CD14-positive monocyte (primary cell): Measurements from ENCODE around the gene G6PC1. TPM values are rescaled to one million over a fixed set of nuclear protein-coding genes. Genes with fewer than 3 reads are reported as not detected.
"Not testable (repeated sequence)": the region's sequence is repeated elsewhere in the genome, so short reads cannot be mapped to it uniquely, and the experiment has no call there.

Experiments
- DNase-seq, 3 donors: peaks; one replicate each; pipeline ENCODE4 v3.0.0-alpha.2; 2011 to 2022
- H2AFZ ChIP-seq: 2 replicates; pipeline ENCODE4 v1.6.0; 2012; ENCODE audit warnings: mild to moderate bottlenecking, low read depth, low read length, inconsistent platforms; ENCODE audit not compliant: insufficient read depth, poor library complexity, severe bottlenecking
- H3K27ac ChIP-seq, 2 donors: 1 replicate in 1 of 2; 2 replicates in 1 of 2; pipeline ENCODE4 v1.5.1; 2012 to 2013; ENCODE audit warnings: low read length in 2 of 2, control low read depth in 1 of 2, inconsistent platforms in 1 of 2, low read depth in 1 of 2, mild to moderate bottlenecking in 1 of 2
- H3K27me3 ChIP-seq, 2 donors: one replicate each; pipeline versions ENCODE4 v1.6.0 to v1.6.1; 2011 to 2013; ENCODE audit warnings: low read length in 2 of 2; ENCODE audit not compliant: control insufficient read depth in 2 of 2, insufficient read depth in 2 of 2
- H3K36me3 ChIP-seq, 2 donors: replicated peaks in 1 of 2; 1 replicate in 1 of 2; 2 replicates in 1 of 2; pipeline versions ENCODE4 v1.5.1 to v1.6.1; 2012 to 2013; ENCODE audit warnings: low read length in 2 of 2, control low read depth in 1 of 2, inconsistent platforms in 1 of 2, mild to moderate bottlenecking in 1 of 2; ENCODE audit not compliant: insufficient read depth in 2 of 2, control insufficient read depth in 1 of 2
- H3K4me1 ChIP-seq, 2 donors: 1 replicate in 1 of 2; 2 replicates in 1 of 2; pipeline versions ENCODE4 v1.5.1 to v1.6.1; 2012 to 2013; ENCODE audit warnings: low read length in 2 of 2, control low read depth in 1 of 2, inconsistent platforms in 1 of 2, mild to moderate bottlenecking in 1 of 2, moderate library complexity in 1 of 2; ENCODE audit not compliant: insufficient read depth in 2 of 2, control insufficient read depth in 1 of 2
- H3K4me2 ChIP-seq: replicated peaks from 2 replicates; pipeline ENCODE3; 2012; ENCODE audit warnings: low read length, moderate library complexity, mild to moderate bottlenecking; ENCODE audit not compliant: poor library complexity, severe bottlenecking; ENCODE audit errors: extremely low read depth
- H3K4me3 ChIP-seq, 3 experiments: fragments of 200-600 bp in 1 of 3; sonication (generic) in 1 of 3; replicated peaks in 1 of 3; 1 replicate in 2 of 3; 2 replicates in 1 of 3; pipeline ENCODE4 v1.5.1; 2011 to 2013; ENCODE audit warnings: low read length in 3 of 3, mild to moderate bottlenecking in 3 of 3, control low read depth in 2 of 3, low read depth in 2 of 3, inconsistent platforms in 1 of 3, moderate library complexity in 1 of 3
- H3K79me2 ChIP-seq: 2 replicates; pipeline ENCODE4 v1.6.0; 2012; ENCODE audit warnings: mild to moderate bottlenecking, control low read depth, inconsistent platforms, low read length, moderate library complexity; ENCODE audit not compliant: insufficient read depth
- H3K9ac ChIP-seq: 2 replicates; pipeline ENCODE4 v1.6.0; 2017; ENCODE audit warnings: low read length, mild to moderate bottlenecking; ENCODE audit not compliant: insufficient read depth, poor library complexity, severe bottlenecking
- H3K9me3 ChIP-seq, 2 donors: replicated peaks in 1 of 2; 1 replicate in 1 of 2; 2 replicates in 1 of 2; pipeline versions ENCODE4 v1.5.1 to v1.6.1; 2012 to 2013; ENCODE audit warnings: low read length in 2 of 2, control low read depth in 1 of 2; ENCODE audit not compliant: control insufficient read depth in 1 of 2, insufficient read depth in 1 of 2
- H4K20me1 ChIP-seq: 2 replicates; pipeline ENCODE4 v1.6.0; 2012; ENCODE audit warnings: mild to moderate bottlenecking, low read length, control low read depth, moderate library complexity; ENCODE audit not compliant: insufficient read depth
- H3K27ac Mint-ChIP-seq, 7 donors: one replicate each; pipeline ENCODE4 v1.8.0; 2020; ENCODE audit warnings: mild to moderate bottlenecking in 7 of 7, mixed read lengths in 7 of 7, moderate library complexity in 6 of 7, inconsistent platforms in 2 of 7
- H3K27me3 Mint-ChIP-seq, 3 donors: one replicate each; pipeline ENCODE4 v1.8.0; 2021 to 2022; ENCODE audit warnings: low read depth in 3 of 3, mild to moderate bottlenecking in 3 of 3, mixed read lengths in 3 of 3, moderate library complexity in 3 of 3, inconsistent platforms in 1 of 3
- H3K36me3 Mint-ChIP-seq, 2 donors: one replicate each; pipeline ENCODE4 v1.8.0; 2020; ENCODE audit warnings: mixed read lengths in 2 of 2, inconsistent platforms in 1 of 2, mild to moderate bottlenecking in 1 of 2
- H3K4me1 Mint-ChIP-seq: one replicate; pipeline ENCODE4 v1.8.0; 2020; ENCODE audit warnings: mild to moderate bottlenecking, mixed read lengths
- H3K4me3 Mint-ChIP-seq, 2 donors: one replicate each; pipeline ENCODE4 v1.8.0; 2020; ENCODE audit warnings: mild to moderate bottlenecking in 2 of 2, mixed read lengths in 2 of 2, moderate library complexity in 1 of 2
- H3K9me3 Mint-ChIP-seq, 7 donors: one replicate each; pipeline ENCODE4 v1.8.0; 2020 to 2022; ENCODE audit warnings: mixed read lengths in 7 of 7, mild to moderate bottlenecking in 6 of 7, moderate library complexity in 6 of 7, inconsistent platforms in 2 of 7
- WGBS: methylation state at CpG from one replicate; pipeline ENCODE4 v1.1.5; 2013; ENCODE audit warnings: missing lambda C conversion rate; ENCODE audit not compliant: insufficient coverage; 5-methylcytosine and 5-hydroxymethylcytosine counted together
- intact Hi-C, 2 donors: fragments of 100-400 bp; cut with micrococcal nuclease; formaldehyde crosslinking; loops; one replicate each; pipeline versions ENCODE4 v1.15.0 to v1.15.1; 2023
- polyA plus RNA-seq, 3 donors: library from polyadenylated mRNA; depleted of rRNA in 1 of 3; unstranded in 2 of 3; stranded (reverse) in 1 of 3; fragments of 300-500 nt in 2 of 3; fragments of >200 nt in 1 of 3; fragmentation: Illumina TruSeq in 2 of 3; gene quantifications; 1 replicate in 2 of 3; 2 replicates in 1 of 3; pipeline ENCODE4 v1.2.3, GENCODE V29; 2012 to 2021
- TF ChIP-seq, protein P1 (sequence below): fragments of 200-600 bp; IDR thresholded peaks from one replicate; pipeline ENCODE4 v1.8.0; 2022; ENCODE audit warnings: antibody characterized with exemption, mild to moderate bottlenecking

Gene G6PC1
- polyA plus RNA-seq, 3 donors, result not detected

DNA sequence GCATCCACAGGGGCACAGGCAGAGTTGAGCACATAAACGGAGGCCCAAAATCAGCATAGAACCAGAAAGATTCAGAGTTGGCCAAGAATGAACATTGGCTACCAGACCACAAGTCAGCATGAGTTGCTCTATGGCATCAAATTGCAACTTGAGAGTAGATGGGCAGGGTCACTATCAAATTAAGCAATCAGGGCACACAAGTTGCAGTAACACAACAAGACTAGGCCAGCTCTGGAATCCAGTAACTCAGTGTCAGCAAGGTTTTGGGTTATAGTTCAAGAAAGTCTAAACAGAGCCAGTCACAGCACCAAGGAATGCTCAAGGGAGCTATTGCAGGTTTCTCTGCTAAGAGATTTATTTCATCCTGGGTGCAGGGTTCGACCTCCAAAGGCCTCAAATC, 12.9 kb downstream of the G6PC1 start:
- WGBS, result 44% methylated on average over 1 of the region's 2 CpGs
- Histone ChIP-seq H3K27ac (no peak overlapping the region), H3K36me3 (no peaks in the 10 kb centered on the region), H3K27me3 (no peaks in the 10 kb centered on the region), H3K4me1 (no peaks in the 10 kb centered on the region), H2AFZ (no peak overlapping the region), H3K9me3 (no peaks in the 10 kb centered on the region), H3K4me3 (no peak overlapping the region), H4K20me1 (no peaks in the 10 kb centered on the region), H3K9ac (no peak overlapping the region), H3K79me2 (no peaks in the 10 kb centered on the region), H3K4me2 (no peak overlapping the region)
- H3K36me3 Mint-ChIP-seq, result no peaks in the 10 kb centered on the region
- peaks cover 0 to 5% (median 2%) of the 10 kb centered on the region in 3 donors for H3K27me3 Mint-ChIP-seq
- TF ChIP-seq, protein P1, sequence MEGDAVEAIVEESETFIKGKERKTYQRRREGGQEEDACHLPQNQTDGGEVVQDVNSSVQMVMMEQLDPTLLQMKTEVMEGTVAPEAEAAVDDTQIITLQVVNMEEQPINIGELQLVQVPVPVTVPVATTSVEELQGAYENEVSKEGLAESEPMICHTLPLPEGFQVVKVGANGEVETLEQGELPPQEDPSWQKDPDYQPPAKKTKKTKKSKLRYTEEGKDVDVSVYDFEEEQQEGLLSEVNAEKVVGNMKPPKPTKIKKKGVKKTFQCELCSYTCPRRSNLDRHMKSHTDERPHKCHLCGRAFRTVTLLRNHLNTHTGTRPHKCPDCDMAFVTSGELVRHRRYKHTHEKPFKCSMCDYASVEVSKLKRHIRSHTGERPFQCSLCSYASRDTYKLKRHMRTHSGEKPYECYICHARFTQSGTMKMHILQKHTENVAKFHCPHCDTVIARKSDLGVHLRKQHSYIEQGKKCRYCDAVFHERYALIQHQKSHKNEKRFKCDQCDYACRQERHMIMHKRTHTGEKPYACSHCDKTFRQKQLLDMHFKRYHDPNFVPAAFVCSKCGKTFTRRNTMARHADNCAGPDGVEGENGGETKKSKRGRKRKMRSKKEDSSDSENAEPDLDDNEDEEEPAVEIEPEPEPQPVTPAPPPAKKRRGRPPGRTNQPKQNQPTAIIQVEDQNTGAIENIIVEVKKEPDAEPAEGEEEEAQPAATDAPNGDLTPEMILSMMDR, result no peak
- DNase-seq, result no peak
- H3K9me3 Mint-ChIP-seq, result peaks cover 0 to 4% (median 0%) of the 10 kb centered on the region in 7 donors
- no peak overlapping the region for H3K4me3 Mint-ChIP-seq
- H3K4me1 Mint-ChIP-seq, result peaks cover 5% of the 10 kb centered on the region
- H3K27ac Mint-ChIP-seq, result no peak overlapping the region
- intact Hi-C loops, result no loop called here

DNA sequence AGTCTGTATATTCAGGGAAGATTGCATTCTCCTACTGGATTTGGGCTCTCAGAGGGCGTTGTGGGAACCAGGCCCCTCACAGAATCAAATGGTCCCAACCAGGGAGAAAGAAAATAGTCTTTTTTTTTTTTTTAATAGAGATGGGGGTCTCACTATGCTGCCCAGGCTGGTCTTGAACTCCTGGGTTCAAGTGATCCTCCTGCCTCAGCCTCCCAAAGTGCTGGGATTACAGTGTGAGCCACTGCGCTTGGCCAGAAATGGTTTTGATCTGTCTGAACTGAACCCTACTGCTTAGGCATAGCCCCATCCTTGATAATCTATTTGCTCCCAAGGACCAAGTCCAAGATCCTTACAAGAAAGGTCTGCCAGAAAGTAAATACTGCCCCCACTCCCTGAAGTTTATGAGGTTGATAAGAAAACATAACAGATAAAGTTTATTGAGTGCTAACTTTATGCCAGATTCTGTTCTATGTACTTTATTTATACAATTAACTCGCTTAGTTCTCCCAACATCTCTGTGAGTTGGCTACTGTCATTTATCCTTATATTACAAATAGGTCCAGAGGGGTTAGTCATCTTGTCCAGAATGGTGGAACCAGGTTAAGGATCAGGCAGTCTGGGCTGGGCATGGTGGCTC, 13.5 kb downstream of the G6PC1 start:
- Mint-ChIP-seq H3K27me3 (peaks cover 0 to 5% (median 2%) of the 10 kb centered on the region in 3 donors), H3K27ac (no peak overlapping the region), H3K9me3 (peaks cover 0 to 4% (median 0%) of the 10 kb centered on the region in 7 donors), H3K36me3 (no peaks in the 10 kb centered on the region), H3K4me3 (no peak overlapping the region), H3K4me1 (peaks cover 5% of the 10 kb centered on the region)
- intact Hi-C loops, result no loop called here
- H3K4me1 ChIP-seq, result no peaks in the 10 kb centered on the region
- no peak overlapping the region for H3K4me2 ChIP-seq
- 100% methylated on average over 1 of the region's 3 CpGs for WGBS
- H3K79me2 ChIP-seq, result no peaks in the 10 kb centered on the region
- TF ChIP-seq, protein P1, result no peak
- H3K27me3 ChIP-seq, result no peaks in the 10 kb centered on the region
- no peak overlapping the region for H3K27ac ChIP-seq
- no peaks in the 10 kb centered on the region for H3K36me3 ChIP-seq
- no peaks in the 10 kb centered on the region for H4K20me1 ChIP-seq
- H3K9me3 ChIP-seq, result no peaks in the 10 kb centered on the region
- H2AFZ ChIP-seq, result no peak overlapping the region
- H3K9ac ChIP-seq, result no peak overlapping the region
- no peak for DNase-seq
- H3K4me3 ChIP-seq, result no peak overlapping the region

DNA sequence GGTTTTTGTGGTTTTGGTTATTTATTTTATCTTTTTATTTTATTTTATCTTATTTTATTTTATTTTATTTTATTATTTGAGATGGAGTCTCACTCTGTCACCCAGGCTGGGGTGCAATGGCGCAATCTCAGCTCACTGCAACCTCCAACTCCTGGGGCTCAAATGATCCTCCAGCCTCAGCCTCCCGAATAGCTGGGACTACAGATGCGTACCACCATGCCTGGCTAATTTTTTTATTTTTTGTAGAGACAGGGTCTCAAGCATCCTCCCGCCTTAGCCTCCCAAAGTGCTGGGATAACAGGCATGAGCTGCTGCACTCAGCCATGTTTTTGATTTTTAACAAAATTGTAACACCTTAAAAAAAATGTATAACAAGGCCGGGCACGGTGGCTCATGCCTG, 14.7 kb downstream of the G6PC1 start:
- H4K20me1 ChIP-seq, H3K4me1 Mint-ChIP-seq, H3K27me3 Mint-ChIP-seq, H3K4me3 ChIP-seq, DNase-seq, H3K9me3 Mint-ChIP-seq, H3K4me2 ChIP-seq, H3K27ac ChIP-seq, H3K36me3 ChIP-seq, H3K36me3 Mint-ChIP-seq, H3K9ac ChIP-seq, H3K79me2 ChIP-seq, H3K4me1 ChIP-seq, H3K27ac Mint-ChIP-seq, H3K9me3 ChIP-seq, H2AFZ ChIP-seq, intact Hi-C loops, H3K27me3 ChIP-seq, H3K4me3 Mint-ChIP-seq: not testable (repeated sequence)
- 92% methylated on average over 2 of the region's 6 CpGs for whole genome bisulfite sequencing
